HG02840 (cell line): Measurements from ENCODE around the gene RPP40.
"Not testable (repeated sequence)": the region's sequence is repeated elsewhere in the genome, so short reads cannot be mapped to it uniquely, and the experiment has no call there.

Source experiments
- ATAC-seq: cut with Tn5 transposase; IDR thresholded peaks from one replicate; pipeline ENCODE4 v1.9.1; 2021; ENCODE audit warnings: mild to moderate bottlenecking, moderate library complexity, moderate number of reproducible peaks; ENCODE audit not compliant: unreplicated experiment, low FRiP score

Gene RPP40

DNA sequence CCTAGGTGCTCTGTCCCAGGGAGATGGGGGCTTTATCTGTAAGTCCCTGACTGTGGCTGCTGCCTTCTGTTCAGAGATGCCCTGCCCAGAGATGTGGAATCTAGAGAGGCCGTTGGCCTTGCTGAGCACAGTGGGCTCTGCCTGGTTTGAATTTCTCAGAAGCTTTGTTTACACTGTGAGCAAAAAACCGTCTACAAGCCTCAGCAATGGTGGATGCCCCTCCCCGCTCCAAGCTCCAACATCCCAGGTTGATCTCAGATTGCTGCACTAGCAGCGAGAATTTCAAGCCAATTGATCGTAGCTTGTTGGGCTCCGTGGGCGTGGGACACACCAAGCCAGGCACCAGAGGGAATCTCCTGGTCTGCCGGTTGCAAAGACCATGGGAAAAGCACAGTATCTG is 16.3 kb upstream of the RPP40 start:
- ATAC-seq, result no peak

DNA sequence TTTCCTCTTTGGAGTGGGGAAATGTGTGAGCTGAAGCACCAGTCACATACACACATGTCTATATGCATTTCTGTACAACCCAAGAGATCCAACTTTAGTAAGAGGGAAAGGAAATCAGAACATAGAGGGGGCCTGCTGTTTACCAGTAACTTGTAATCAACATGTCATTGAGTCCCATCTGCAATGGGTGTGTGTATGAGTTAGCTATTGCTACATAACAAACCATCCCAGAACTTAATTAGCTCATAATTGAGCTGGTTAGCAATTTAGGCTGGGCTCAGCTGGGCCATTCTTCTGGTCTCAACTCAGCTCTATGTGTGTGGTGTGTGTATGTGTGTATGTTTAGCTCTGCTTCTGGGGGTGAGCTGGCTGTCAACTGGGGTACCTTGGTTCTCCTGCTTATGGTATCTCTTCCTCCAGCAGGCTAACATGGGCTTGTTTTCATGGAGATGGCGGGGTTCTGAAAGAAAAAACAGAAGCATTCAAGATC is 10.3 kb upstream of the RPP40 start:
- no peak for ATAC-seq

DNA sequence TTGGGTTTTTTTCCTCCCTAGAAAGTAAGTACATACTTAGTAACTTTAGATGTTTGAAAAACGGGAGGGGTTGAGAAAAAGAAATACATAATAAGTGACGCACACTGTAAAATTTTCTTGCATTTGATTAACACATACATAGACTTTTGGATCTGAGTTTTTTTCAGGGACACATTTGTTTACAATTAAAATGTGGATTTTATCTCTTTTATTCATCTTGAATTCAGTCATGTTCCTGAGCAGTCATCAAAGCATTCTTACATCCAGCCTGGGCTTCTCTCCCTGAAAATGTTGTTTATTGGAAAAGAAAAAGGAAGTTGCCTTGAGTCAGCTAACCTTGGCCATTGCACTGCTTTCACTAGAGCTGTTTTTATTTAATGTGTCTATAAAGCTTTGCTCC is 8.7 kb upstream of the RPP40 start:
- no peak for ATAC-seq

DNA sequence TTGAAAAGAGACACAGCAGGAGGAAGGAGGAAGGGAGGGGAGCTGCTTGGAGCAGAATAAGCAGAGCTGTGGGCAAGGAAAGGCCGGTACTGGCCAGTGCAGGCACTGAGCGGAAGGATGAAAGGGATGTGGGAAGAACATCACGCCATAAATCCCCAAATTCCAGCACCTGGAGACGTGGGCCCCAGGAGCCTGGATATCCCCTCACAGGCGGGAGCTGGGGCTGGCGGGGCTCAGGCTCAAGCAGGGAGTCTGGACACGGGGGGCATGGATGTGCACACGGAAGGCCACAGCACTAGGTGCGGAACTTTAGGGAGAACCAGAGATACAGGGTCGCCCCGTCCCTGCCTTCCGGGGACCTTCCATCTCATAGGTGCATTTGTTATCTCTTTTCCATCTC is 7.5 kb upstream of the RPP40 start:
- ATAC-seq, result no peak

DNA sequence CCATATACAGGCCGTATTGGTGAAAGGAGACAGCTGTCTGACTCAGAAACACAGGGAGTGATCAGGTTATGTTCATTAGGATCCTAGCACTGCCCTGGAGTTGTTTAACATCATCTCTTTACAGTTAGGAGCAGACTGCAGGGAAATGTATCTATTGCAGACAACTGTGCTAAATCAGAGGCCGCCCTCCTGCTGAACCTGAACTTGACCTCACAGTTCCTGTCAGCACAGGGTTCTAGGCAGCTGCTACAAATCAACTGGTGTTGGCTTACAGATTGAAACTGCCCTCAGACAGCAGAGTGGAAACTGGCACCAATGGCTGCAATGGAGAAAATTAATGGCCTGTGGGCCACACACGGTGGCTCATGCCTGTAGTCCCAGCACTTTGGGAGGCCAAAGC is 3.7 kb upstream of the RPP40 start:
- no peak for ATAC-seq

DNA sequence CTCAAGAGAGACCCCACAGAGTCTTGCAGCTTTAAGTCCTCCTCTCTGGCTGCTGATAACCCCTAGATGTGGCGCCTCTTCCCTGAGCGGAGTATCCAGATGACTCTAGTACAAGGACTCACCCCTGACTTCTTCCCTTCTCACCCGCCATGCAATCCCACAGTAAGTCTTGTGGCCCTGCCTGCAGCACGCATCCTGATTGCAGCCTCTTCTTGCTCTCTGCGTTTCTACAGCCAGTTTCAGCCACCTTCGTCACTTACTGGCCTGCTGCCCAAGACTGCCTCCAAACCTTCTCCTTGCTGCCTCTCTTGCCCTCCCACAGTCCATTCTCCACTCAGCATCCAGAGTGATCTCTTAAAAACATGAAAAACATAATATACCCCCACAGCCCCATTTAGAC is 2.4 kb upstream of the RPP40 start:
- ATAC-seq, result no peak

DNA sequence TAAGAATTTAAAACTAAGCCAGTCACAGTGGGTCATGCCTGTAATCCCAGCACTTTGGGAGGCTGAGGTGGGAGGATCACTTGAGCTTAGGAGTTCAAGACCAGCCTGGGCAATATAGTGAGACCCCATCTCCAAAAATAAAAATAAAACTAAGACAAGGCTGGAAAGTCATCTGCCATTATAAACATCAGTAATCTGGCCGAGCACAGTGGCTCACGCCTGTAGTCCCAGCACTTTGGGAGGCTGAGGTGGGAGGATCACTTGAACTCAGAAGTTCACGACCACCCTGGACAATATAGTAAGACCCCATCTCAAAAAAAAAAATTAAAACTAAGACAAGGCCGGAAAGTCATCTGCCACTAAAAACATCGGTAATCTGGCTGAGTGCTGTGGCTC is 1.2 kb upstream of the RPP40 start:
- not testable (repeated sequence) for ATAC-seq

DNA sequence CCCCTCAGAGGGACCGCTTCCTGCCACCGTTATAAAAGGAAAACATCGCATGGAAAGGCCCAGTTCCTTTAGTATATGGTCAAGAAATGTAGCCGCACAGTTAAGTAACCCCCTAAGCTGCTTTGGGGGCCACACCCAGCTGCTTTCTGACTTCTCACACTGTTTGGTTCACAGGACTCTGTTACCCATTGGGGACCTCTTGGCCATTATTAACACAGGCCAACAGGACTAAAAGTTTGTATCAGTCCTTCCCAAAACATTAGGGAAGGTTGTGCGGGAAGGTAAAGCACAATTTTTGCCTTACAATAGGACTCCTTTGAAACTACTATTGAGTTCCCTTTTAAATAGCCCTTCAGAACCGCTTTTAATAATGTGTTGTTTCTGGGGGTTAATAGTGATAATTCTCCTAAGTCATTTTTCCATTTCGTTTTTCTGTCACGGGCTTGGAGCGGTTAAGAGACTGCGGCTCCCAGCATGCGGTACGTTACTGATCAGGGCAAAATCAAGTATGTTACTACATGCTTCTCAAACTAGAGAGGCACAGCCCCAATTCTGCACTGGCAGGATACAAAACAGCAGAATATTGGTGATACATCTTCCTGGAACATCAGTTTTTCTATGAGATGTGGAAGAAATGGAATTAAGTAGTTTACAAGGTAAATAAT is 668 bp upstream of the RPP40 start:
- ATAC-seq, result peak; percentile 2

DNA sequence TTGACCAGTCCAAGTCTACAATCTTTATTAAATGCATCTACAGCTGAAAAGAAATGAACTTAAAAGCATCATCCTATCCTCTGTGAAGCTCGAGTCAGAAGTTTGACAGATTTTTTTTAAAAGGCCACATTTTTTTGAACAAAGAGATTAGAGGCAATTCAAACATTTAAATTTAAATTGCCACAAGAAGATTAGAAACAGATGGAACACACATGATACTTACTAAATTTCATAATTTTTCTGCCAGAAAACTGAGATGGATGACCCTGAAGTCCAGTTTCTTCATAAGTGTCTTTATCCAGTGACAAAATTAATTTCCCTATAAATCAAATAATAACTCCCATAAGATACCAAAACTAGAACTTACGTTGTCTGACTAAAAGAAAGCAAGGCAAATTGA is 4.3 kb downstream of the RPP40 start:
- ATAC-seq, result no peak

DNA sequence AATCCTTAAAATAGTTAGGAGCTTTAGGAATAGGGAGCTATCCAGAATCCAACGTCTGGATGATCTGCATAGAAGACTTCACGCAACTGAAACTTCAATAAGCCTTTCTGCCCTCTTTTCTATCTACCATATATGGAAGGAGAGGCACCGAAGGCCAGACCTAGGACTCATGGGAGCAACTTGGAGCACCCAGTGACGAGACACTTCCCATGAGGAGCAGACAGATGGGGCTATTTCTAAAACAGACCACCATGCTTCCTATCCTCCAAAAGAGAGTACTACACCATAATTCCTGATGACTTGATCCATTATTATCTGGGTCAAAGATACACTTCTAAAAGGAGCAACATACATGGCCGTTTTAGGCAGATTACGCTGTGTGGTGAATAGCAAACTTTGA is 6.0 kb downstream of the RPP40 start:
- ATAC-seq, result no peak

DNA sequence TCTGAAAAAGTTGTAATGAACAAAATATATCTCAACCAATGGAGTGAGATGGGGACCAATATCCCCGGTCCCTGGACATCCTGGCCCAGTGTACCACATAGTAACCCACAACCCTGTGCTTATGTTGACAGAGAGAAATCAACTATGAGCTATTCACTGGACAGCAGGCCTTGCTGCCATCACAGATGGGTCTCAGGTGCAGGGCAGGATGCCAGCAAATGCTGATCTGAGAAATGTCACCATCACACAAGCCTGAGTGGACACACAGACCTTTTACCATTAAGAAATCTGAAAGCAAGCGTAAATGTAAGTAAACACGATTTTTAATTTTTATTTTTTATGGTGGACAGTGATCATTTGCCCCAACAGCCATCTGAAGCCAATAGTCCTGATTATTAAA is 9.1 kb downstream of the RPP40 start:
- ATAC-seq, result no peak

DNA sequence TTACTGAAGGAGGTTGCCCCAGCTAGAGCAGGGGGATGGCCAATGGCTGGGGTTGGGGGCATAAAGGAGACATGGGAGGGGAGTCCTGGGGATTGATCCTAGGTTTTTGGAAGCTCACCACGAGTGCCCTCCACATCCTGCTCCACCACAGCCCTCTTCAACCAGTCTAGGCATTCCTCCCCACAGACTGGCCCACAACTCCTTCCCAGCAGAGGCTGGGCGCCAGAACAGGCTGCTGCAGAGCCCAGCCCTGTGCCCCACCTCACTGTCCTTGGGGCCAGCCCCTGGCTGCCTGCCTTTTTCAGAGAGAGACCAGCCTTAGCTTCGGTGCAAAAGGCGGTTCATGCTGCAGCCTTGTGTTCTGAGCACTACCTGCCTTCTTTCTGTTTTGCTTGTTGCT is 16.4 kb downstream of the RPP40 start:
- no peak for ATAC-seq

DNA sequence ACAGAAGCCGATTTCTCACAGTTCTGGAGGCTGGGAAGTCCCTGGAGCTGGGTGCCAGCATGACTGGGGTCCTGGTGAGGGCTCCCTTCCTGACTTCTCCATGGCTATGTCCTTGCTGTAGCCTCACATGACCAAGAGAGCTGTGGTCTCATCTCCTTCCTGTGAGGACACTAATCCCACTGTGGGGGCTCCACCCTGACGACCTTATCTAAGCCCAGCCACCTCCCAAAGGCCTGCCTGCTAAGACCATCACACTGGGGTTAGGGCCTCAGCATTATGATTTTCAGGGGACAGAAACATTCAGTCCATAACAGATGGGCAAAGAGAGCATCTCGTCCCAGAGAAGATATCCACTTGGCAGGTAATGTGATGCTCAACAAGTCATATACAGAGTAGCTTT is 16.8 kb downstream of the RPP40 start:
- ATAC-seq, result no peak

DNA sequence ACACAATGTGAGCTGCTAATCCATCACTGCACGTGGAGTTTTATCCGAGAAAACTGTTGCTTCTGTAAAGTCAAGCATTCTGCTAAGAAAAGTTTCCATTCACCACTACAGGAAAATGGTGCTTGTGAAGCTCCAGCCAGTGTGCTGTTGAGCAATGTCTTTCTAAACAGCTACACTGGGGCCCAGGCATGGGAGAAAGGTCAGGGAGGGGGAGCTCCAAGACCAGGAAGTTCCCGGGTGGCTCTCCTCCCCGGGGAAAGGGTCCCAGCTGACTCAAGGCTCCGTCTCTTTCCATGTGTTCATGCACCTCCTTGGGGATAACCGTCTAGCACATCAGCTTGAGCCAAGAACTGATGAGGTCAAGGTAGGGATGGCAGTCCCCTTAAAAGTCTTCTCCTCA is 20.5 kb downstream of the RPP40 start:
- no peak for ATAC-seq

DNA sequence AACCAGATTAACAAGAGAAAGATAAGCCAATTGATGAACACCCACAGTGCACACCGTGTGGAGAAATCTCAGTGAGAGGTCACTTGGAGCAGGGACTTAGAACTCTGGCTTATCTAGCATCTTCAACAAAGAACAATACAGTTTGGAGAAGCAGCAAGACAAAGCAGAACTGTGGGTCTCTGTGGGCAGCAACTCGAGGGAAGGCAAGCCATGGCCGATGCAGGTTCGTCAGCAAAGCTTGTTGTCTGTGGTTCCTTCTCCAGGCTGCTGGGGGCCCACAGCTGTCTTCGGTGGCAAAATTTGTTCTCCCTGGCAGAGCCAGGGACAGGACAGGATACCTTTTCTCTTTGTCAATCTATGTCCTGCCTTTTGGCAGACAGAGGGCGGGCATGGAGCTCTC is 22.1 kb downstream of the RPP40 start:
- no peak for ATAC-seq

DNA sequence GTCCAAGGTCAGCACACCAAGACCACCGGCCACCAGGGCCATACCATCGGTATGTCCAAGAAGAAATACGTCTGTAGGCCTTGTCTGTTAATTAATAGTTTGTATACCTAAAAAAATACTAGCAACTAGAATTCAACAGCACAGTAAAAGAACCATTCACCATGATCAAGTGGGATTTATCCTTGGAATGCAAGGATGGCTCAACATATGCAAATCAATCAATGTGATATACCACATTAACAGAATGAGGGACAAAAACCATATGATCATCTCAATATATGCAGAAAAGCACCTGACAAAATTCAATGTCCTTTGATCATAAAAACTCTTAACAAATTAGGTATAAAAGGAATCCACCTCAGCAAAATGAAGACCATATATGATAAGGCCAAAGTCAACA is 24.4 kb downstream of the RPP40 start:
- ATAC-seq, result no peak

DNA sequence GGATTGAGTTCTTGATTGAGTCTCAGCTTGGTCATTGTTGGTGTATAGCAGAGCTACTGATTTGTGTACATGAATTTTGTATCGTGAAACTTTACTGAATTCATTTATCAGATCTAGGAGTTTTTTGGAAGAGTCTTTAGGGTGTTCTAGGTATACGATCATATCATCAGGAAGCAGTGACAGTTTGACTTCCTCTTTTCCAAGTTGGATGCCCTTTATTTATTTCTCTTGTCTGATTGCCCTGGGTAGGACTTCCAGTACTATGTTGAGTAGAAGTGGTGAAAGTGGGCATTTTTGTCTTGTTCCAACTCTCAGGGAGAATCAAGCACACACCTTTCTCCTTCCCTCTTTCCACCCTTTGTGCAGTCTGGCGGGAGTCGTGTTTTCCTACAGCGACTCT is 26.4 kb downstream of the RPP40 start:
- no peak for ATAC-seq

DNA sequence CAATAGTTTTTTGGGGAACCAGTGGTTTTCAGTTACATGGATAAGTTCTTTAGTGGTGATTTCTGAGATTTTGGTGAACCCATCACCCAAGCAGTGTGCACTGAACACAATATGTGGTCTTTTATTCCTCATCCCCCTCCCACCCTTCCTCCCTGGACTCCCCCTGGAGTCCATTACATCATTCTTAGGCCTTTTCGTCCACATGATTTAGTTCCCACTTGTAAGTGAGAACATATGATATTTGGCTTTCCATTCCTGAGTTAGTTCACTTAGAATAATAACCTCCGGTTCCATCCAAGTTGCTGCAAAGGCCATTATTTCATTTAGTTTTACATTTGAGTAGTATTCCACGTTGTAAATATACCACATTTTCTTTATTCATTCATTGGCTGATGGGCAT is 28.3 kb downstream of the RPP40 start:
- ATAC-seq, result no peak

DNA sequence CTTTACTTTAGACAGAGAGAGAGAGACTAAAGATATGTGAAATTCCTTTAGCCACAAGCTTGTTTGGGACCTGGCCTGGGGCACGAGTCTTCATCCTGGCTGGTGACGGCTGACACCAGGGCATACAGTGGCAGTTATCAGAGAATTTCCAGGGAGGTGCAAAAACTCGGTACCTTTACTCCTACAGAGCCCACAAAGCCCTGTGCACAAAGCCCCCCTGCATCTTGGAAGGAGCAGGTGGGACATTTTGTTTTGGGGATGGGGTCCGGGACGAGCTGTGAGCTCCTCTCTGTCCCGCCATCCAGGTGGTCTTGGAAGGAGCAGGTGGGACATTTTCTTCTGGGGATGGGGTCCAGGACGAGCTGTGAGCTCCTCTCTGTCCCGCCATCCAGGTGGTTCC is 28.9 kb downstream of the RPP40 start:
- ATAC-seq, result no peak

DNA sequence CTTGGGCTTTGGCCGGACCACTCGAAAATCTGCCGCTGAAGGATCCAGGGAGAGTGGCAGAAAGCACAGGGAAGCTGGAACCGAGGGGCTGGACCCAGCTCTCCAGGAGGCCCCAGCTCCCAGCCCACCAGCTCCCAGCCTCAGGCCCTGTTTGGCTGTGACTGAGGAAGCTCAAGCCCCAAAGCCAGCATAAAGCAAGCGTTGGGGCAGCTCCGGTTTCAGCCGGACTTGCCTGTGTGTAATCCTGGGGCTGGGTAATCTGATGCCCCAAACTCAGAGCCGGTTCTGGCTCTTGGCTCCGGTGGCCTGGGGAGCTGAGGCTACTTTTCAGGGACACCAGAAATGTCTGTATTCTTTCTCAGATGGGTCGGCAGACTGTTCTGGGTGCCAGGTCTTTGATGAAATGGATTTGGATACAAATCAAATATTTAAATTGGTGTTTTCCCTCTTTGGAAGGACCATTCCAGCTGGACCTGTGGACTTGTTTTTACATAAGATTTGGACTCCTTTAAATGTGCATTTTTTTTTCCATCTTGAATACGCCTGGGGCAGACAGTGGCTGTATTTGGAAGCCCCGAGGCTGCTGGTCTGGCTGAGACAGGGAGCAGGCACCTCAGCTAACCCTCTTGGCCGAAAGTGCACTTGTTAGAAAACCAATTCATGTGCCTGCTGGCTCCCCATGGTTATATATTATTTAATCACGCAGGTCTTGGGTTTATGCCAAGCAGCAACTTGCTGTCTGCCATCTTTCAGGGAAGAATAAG is 29.7 kb downstream of the RPP40 start:
- no peak for ATAC-seq

DNA sequence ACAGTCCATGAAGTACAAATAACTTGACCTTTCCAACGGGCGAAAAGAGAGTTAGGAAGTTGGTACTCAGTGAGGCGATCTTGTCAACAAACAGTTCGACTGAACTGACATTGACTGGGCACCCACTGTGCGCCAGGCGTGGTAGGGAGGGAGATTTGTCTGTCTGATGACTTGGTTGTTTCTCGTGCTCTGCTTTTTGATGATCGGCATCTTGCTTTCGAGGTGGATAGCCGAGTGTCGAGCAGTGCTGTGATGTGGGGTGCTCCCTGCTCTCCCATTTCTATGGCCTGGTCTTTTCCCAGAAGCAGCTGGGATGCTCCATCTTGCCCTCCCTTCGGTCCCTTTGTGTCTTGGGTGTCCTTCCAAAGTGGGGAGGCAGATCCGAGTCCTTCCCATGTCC is 30.4 kb downstream of the RPP40 start:
- no peak for ATAC-seq

DNA sequence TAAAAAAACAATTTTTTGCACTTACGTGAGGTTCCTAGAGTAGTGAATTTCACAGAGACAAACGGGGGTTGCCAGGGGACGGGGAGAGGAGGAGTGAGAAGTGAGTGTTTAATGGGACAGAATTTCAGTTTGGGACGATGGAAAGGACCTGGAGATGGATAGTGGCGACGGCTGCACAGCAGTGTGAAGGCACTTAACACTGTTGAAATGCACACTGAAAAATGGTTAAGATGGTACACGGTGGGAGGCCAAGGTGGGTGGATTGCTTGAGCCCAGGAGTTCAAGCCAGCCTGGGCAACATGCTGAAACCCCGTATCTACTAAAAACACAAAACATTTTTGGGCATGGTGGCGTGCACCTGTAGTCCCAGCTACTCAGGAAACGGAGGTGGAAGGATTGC is 31.4 kb downstream of the RPP40 start:
- ATAC-seq, result no peak
